VCaP (cell line): ENCODE measurements around the gene ST6GALNAC1.

Experiments used
- H3K27ac ChIP-seq: fragments of 450-650 bp; 2 replicates; pipeline ENCODE4 v1.5.1; 2017
- TF ChIP-seq, protein P1 (sequence below): fragments of 450-650 bp; conservative IDR thresholded peaks from 2 replicates; pipeline ENCODE4 v1.5.1; 2017; ENCODE audit warnings: mild to moderate bottlenecking, moderate library complexity

Gene ST6GALNAC1

DNA sequence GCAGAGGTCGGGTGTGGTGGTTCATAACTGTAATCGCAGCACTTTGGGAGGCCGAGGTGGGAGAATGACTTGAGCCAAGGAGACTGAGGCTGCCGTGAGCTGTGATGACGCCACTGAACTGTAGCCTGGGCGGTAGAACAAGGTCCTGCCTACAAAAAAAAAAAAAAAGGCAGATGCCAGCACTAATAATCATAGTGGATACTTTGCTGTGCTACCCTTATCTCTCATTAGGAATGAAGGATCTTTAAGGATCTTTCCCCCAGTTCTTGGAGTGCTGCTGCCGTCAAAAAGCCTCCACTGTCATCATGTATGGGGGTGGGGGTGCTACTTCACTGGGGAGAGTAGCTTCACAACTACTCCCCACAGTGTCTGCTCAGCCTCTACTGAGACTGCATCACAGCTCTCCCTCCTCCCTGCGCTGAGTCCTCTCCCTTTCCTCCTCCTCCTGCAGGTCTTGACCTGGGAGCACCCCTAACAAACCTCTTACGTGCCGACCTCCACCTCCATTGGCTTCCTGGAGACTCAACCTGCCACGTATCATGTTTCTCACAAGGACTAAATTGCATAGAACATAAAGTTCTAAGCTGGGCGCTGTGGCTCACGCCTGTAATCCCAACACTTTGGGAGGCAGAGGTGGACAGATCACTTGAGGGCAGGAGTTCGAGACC is 24.4 kb upstream of the ST6GALNAC1 start:
- no peak overlapping the region for H3K27ac ChIP-seq
- TF ChIP-seq, protein P1, sequence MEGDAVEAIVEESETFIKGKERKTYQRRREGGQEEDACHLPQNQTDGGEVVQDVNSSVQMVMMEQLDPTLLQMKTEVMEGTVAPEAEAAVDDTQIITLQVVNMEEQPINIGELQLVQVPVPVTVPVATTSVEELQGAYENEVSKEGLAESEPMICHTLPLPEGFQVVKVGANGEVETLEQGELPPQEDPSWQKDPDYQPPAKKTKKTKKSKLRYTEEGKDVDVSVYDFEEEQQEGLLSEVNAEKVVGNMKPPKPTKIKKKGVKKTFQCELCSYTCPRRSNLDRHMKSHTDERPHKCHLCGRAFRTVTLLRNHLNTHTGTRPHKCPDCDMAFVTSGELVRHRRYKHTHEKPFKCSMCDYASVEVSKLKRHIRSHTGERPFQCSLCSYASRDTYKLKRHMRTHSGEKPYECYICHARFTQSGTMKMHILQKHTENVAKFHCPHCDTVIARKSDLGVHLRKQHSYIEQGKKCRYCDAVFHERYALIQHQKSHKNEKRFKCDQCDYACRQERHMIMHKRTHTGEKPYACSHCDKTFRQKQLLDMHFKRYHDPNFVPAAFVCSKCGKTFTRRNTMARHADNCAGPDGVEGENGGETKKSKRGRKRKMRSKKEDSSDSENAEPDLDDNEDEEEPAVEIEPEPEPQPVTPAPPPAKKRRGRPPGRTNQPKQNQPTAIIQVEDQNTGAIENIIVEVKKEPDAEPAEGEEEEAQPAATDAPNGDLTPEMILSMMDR: no peak

DNA sequence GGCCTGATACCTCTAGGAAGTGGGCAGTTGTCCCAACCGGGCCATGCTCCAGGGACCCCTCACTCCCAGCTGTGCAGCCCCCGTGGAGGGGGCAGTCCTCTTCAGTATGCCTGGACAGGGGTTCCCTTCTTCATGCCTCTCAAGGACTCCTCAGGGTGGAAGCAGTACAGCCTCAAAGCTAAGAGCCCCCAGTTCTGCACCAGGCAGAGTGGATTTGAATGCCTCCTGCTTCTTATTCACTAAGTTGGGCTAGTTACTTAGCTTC is 23.9 kb upstream of the ST6GALNAC1 start:
- TF ChIP-seq, protein P1: no peak
- H3K27ac ChIP-seq: no peak overlapping the region

DNA sequence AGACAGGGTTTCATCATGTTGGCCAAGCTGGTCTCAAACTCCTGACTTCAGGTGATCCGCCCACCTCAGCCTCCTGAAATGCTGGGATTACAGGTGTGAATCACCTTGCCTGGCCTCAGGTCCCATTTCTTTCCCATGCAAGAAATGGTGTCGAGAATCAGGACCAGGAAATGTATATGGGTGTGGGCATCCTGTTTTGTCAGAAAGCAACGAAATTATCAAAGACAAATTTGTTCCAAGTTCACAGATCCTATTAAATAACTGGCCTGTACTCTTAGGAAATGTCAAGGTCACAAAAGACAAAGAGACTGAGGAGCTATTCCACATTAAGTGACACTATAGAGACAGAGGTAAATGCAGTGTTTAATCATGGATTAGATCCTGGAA is 17.1 kb upstream of the ST6GALNAC1 start:
- TF ChIP-seq, protein P1: no peak
- H3K27ac ChIP-seq: no peak overlapping the region; the same call in 1 of the 2 replicates

DNA sequence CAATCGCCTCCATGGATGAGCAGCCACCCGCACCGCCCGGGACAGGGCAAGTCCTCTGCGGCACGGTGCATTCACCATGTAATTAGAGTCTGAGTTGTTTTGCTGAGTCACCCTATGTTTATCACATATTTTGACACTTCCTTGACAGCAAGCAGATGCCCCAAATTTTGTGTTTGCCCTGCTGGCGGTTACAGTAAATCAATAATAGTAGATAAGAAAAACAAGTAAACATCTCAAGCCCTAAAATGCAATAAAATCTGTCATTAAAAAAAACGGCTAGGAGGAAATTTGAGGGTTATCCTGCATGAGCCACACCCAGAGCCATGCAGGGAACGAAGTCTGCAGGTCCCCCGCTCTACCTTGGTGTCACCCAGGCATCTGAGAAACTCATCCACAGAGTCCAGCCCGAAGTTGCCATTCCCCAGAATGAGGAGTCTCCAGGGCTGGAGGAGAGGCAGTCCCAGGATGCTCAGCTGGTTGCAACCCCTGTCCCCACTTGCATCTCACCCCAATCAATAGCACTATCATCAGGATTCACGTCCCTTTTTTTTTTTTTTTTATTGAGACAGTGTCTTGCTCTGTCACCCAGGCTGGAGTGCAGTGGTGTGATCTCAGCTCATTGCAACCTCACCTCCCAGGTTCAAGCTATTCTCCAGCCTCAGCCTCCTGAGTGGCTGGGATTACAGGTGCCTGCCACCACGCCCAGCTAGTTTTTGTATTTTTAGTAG is 16.5 kb upstream of the ST6GALNAC1 start:
- TF ChIP-seq, protein P1: no peak
- H3K27ac ChIP-seq: peak overlapping the region; percentile 44

DNA sequence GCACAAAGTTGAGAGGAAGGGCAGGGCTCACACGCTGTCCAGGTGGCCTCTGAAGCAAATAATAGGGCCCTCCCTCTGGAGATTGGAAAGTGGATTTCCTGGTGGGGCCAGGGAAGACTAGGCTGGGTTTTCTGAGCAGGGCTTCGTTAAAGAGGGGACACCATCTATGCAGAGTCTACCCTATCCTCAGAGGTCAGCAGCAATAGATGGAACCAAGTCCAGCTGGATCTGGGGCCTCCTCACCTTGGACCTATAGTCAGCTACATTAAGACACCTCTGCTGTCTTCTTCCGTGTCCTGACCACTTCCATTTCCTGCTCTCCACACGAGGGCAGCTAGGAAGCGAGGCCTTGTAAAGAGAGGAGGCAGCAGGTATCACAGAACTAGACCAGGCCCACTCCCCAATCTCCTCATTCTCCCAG is 14.7 kb upstream of the ST6GALNAC1 start:
- TF ChIP-seq, protein P1: no peak
- H3K27ac ChIP-seq: no peak overlapping the region; the same call in 1 of the 2 replicates

DNA sequence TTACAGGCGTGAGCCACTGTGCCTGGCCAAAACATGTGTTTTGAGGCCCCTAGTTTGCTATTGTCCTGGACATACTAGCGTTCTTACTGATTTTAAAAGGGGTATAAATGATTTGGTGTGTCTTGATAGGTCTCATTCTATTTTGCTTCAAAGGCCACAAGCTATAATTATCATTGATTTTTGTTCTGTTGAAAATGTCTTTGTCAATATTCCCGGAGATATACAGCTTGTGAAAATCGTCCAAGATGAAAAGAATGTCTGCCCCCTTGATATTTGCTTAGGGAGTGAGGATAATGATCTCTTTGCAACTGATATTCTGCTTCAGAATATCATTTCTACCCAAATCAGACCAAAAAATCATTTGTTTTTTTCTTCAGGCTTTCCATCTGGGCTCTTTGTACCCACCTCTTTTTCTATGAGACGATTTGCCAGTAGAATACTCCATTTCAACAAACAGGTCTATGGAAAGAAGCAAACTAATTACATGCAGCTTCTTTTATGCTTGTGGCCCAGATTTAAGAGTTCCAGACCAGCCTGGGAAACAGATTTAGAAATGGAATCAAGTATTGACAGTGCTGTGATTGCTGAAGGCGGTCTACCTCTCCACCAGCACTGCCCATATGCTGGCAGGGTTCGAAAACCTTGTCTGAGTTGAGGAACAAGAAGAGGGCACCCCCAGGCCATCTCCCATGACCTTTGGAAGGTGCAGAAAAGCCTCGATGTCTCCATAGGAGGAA is 14.1 kb upstream of the ST6GALNAC1 start:
- TF ChIP-seq, protein P1: no peak
- H3K27ac ChIP-seq: no peak overlapping the region; the same call in 1 of the 2 replicates

DNA sequence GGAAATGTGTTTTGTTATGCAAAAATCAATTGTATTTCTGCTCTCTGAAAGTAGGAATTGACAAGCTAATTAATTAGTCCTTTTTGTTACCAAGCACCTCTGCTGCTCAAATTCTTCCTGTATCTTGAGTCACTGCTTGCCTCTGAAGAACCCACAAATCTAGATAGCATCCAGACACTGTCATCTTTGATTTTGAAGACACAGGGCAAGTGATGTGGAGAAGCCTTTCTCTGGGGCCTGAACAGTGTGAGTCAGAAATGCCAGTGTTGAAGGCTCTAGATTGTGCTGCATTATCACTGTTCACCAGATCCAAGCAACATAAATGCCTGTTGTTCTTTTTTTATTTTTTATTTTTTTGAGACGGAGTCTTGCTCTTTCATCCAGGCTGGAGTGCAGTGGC is 10.9 kb upstream of the ST6GALNAC1 start:
- H3K27ac ChIP-seq: no peak overlapping the region
- TF ChIP-seq, protein P1: no peak
